Measurements from ENCODE around the gene BOC.

The BOC gene

GRCh38 chr3:113261063-113261625, 49.8 kb downstream of the BOC start:
- peaks cover 2% of the 10 kb centered on the region for H3K27me3 Mint-ChIP-seq
- H3K4me3 Mint-ChIP-seq = no peak overlapping the region
- no peaks in the 10 kb centered on the region for H3K36me3 Mint-ChIP-seq (ENCODE audit: low read depth)
- no peak overlapping the region for H3K27ac Mint-ChIP-seq
- H3K9me3 Mint-ChIP-seq = no peaks in the 10 kb centered on the region
- peaks cover 6% of the 10 kb centered on the region for H3K4me1 Mint-ChIP-seq (ENCODE audit: low read depth)
- DNase-seq = no peak

- H3K4me1 Mint-ChIP-seq (ENCODE audit: low read depth) = peaks cover 6% of the 10 kb centered on the region
- H3K27ac Mint-ChIP-seq = no peak overlapping the region
- H3K36me3 Mint-ChIP-seq (ENCODE audit: low read depth) = no peaks in the 10 kb centered on the region
- no peak for DNase-seq
- peaks cover 2% of the 10 kb centered on the region for H3K27me3 Mint-ChIP-seq
- no peak overlapping the region for H3K4me3 Mint-ChIP-seq
- H3K9me3 Mint-ChIP-seq = no peaks in the 10 kb centered on the region
Measured at GRCh38 chr3:113261626-113262303, 50.4 kb downstream of the BOC start.

GRCh38 chr3:113262304-113262665, 50.9 kb downstream of the BOC start:
- DNase-seq = no peak
- peaks cover 6% of the 10 kb centered on the region for H3K4me1 Mint-ChIP-seq (ENCODE audit: low read depth)
- H3K4me3 Mint-ChIP-seq = no peak overlapping the region
- H3K36me3 Mint-ChIP-seq (ENCODE audit: low read depth) = no peaks in the 10 kb centered on the region
- no peaks in the 10 kb centered on the region for H3K9me3 Mint-ChIP-seq
- H3K27me3 Mint-ChIP-seq = peaks cover 2% of the 10 kb centered on the region
- no peak overlapping the region for H3K27ac Mint-ChIP-seq

GRCh38 chr3:113263020-113263419, 51.7 kb downstream of the BOC start:
- DNase-seq = no peak
- no peak overlapping the region for H3K4me3 Mint-ChIP-seq
- no peak overlapping the region for H3K27ac Mint-ChIP-seq
- H3K9me3 Mint-ChIP-seq = no peaks in the 10 kb centered on the region
- H3K27me3 Mint-ChIP-seq = peaks cover 3% of the 10 kb centered on the region
- no peaks in the 10 kb centered on the region for H3K36me3 Mint-ChIP-seq (ENCODE audit: low read depth)
- peaks cover 5% of the 10 kb centered on the region for H3K4me1 Mint-ChIP-seq (ENCODE audit: low read depth)

GRCh38 chr3:113263778-113264177, 52.4 kb downstream of the BOC start:
- no peaks in the 10 kb centered on the region for H3K9me3 Mint-ChIP-seq
- no peaks in the 10 kb centered on the region for H3K4me1 Mint-ChIP-seq (ENCODE audit: low read depth)
- peaks cover 5% of the 10 kb centered on the region for H3K27me3 Mint-ChIP-seq
- H3K36me3 Mint-ChIP-seq (ENCODE audit: low read depth) = no peaks in the 10 kb centered on the region
- DNase-seq = no peak
- H3K27ac Mint-ChIP-seq = no peak overlapping the region
- H3K4me3 Mint-ChIP-seq = no peak overlapping the region

GRCh38 chr3:113264283-113265131, 53.1 kb downstream of the BOC start:
- peaks cover 5% of the 10 kb centered on the region for H3K27me3 Mint-ChIP-seq
- H3K4me1 Mint-ChIP-seq (ENCODE audit: low read depth) = no peaks in the 10 kb centered on the region
- no peaks in the 10 kb centered on the region for H3K36me3 Mint-ChIP-seq (ENCODE audit: low read depth)
- H3K4me3 Mint-ChIP-seq = no peak overlapping the region
- DNase-seq = no peak
- H3K27ac Mint-ChIP-seq = no peak overlapping the region
- no peaks in the 10 kb centered on the region for H3K9me3 Mint-ChIP-seq

- H3K4me3 Mint-ChIP-seq = no peak overlapping the region
- DNase-seq = no peak
- H3K9me3 Mint-ChIP-seq = no peaks in the 10 kb centered on the region
- no peaks in the 10 kb centered on the region for H3K36me3 Mint-ChIP-seq (ENCODE audit: low read depth)
- no peak overlapping the region for H3K27ac Mint-ChIP-seq
- peaks cover 5% of the 10 kb centered on the region for H3K27me3 Mint-ChIP-seq
- H3K4me1 Mint-ChIP-seq (ENCODE audit: low read depth) = no peaks in the 10 kb centered on the region
Measured at GRCh38 chr3:113265231-113265630, 53.9 kb downstream of the BOC start.

- Mint-ChIP-seq H3K9me3 (no peaks in the 10 kb centered on the region), H3K27me3 (peaks cover 5% of the 10 kb centered on the region), H3K27ac (no peak overlapping the region), H3K36me3 (ENCODE audit: low read depth) (no peaks in the 10 kb centered on the region), H3K4me3 (no peak overlapping the region), H3K4me1 (ENCODE audit: low read depth) (no peaks in the 10 kb centered on the region)
- DNase-seq = no peak
Measured at GRCh38 chr3:113266738-113267137, 55.4 kb downstream of the BOC start.

- H3K4me3 Mint-ChIP-seq = no peak overlapping the region
- H3K36me3 Mint-ChIP-seq (ENCODE audit: low read depth) = no peaks in the 10 kb centered on the region
- no peak for DNase-seq
- H3K27ac Mint-ChIP-seq = peak overlapping the region; percentile 10
- H3K27me3 Mint-ChIP-seq = peaks cover 5% of the 10 kb centered on the region
- no peaks in the 10 kb centered on the region for H3K4me1 Mint-ChIP-seq (ENCODE audit: low read depth)
- no peaks in the 10 kb centered on the region for H3K9me3 Mint-ChIP-seq
Measured at GRCh38 chr3:113268311-113268710, 57.0 kb downstream of the BOC start.

GRCh38 chr3:113268942-113269341, 57.6 kb downstream of the BOC start:
- no peak overlapping the region for H3K4me3 Mint-ChIP-seq
- H3K36me3 Mint-ChIP-seq (ENCODE audit: low read depth) = no peaks in the 10 kb centered on the region
- no peaks in the 10 kb centered on the region for H3K9me3 Mint-ChIP-seq
- H3K27ac Mint-ChIP-seq = no peak overlapping the region
- no peaks in the 10 kb centered on the region for H3K4me1 Mint-ChIP-seq (ENCODE audit: low read depth)
- no peak for DNase-seq
- H3K27me3 Mint-ChIP-seq = peaks cover 4% of the 10 kb centered on the region

- Mint-ChIP-seq H3K4me1 (ENCODE audit: low read depth) (no peaks in the 10 kb centered on the region), H3K27me3 (peaks cover 2% of the 10 kb centered on the region), H3K27ac (no peak overlapping the region), H3K4me3 (no peak overlapping the region), H3K9me3 (no peaks in the 10 kb centered on the region), H3K36me3 (ENCODE audit: low read depth) (no peaks in the 10 kb centered on the region)
- no peak for DNase-seq
Measured at GRCh38 chr3:113269661-113270060, 58.3 kb downstream of the BOC start.

- H3K36me3 Mint-ChIP-seq (ENCODE audit: low read depth) = no peaks in the 10 kb centered on the region
- peaks cover 2% of the 10 kb centered on the region for H3K27me3 Mint-ChIP-seq
- no peak overlapping the region for H3K27ac Mint-ChIP-seq
- H3K9me3 Mint-ChIP-seq = no peaks in the 10 kb centered on the region
- no peak for DNase-seq
- H3K4me1 Mint-ChIP-seq (ENCODE audit: low read depth) = no peaks in the 10 kb centered on the region
- H3K4me3 Mint-ChIP-seq = no peak overlapping the region
Measured at GRCh38 chr3:113270068-113270467, 58.7 kb downstream of the BOC start.

GRCh38 chr3:113270786-113271185, 59.4 kb downstream of the BOC start:
- Mint-ChIP-seq H3K4me1 (ENCODE audit: low read depth) (no peaks in the 10 kb centered on the region), H3K4me3 (no peak overlapping the region), H3K36me3 (ENCODE audit: low read depth) (no peaks in the 10 kb centered on the region), H3K9me3 (no peaks in the 10 kb centered on the region), H3K27ac (no peak overlapping the region), H3K27me3 (peaks cover 2% of the 10 kb centered on the region)
- DNase-seq = no peak

- H3K4me1 Mint-ChIP-seq (ENCODE audit: low read depth) = peaks cover 4% of the 10 kb centered on the region
- peaks cover 2% of the 10 kb centered on the region for H3K27me3 Mint-ChIP-seq
- no peak overlapping the region for H3K27ac Mint-ChIP-seq
- no peak for DNase-seq
- H3K9me3 Mint-ChIP-seq = no peaks in the 10 kb centered on the region
- no peaks in the 10 kb centered on the region for H3K36me3 Mint-ChIP-seq (ENCODE audit: low read depth)
- no peak overlapping the region for H3K4me3 Mint-ChIP-seq
Measured at GRCh38 chr3:113271189-113271588, 59.8 kb downstream of the BOC start.
